Measurements from ENCODE around the gene SLC4A7. TPM values are rescaled to one million over a fixed set of nuclear protein-coding genes. Genes with fewer than 3 reads are reported as not detected.

The SLC4A7 gene
- total and polyA plus RNA-seq, 9 of the 15 experiments (the other 6 are each of a cell fraction or from before 2014, with no cell fraction given) = 1.7 to 13.6 (median 8.0) TPM

- TF ChIP-seq, protein P1, sequence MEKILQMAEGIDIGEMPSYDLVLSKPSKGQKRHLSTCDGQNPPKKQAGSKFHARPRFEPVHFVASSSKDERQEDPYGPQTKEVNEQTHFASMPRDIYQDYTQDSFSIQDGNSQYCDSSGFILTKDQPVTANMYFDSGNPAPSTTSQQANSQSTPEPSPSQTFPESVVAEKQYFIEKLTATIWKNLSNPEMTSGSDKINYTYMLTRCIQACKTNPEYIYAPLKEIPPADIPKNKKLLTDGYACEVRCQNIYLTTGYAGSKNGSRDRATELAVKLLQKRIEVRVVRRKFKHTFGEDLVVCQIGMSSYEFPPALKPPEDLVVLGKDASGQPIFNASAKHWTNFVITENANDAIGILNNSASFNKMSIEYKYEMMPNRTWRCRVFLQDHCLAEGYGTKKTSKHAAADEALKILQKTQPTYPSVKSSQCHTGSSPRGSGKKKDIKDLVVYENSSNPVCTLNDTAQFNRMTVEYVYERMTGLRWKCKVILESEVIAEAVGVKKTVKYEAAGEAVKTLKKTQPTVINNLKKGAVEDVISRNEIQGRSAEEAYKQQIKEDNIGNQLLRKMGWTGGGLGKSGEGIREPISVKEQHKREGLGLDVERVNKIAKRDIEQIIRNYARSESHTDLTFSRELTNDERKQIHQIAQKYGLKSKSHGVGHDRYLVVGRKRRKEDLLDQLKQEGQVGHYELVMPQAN (IDR thresholded peaks at IDR 0.05; ENCODE audit: borderline replicate concordance) = no peak
- TF ChIP-seq HSF4 (CRISPR knock-in tag; IDR thresholded peaks at IDR 0.05; ENCODE audit: borderline replicate concordance) = no peak
- TF ChIP-seq RB1 (IDR thresholded peaks at IDR 0.05; ENCODE audit: low read depth) = no peak
- peak; percentile 23; the same call in 1 of the 2 replicates for TF ChIP-seq MAFK (IDR thresholded peaks at IDR 0.05; ENCODE audit: low read length)
- no peak for TF ChIP-seq TAF1 (IDR thresholded peaks at IDR 0.05; ENCODE audit: control insufficient read depth, extremely low read depth, insufficient read depth, low read length, severe bottlenecking)
- TF ChIP-seq DIDO1 (tag; IDR thresholded peaks at IDR 0.05; ENCODE audit: low read depth) = no peak
- TF ChIP-seq, protein P2, sequence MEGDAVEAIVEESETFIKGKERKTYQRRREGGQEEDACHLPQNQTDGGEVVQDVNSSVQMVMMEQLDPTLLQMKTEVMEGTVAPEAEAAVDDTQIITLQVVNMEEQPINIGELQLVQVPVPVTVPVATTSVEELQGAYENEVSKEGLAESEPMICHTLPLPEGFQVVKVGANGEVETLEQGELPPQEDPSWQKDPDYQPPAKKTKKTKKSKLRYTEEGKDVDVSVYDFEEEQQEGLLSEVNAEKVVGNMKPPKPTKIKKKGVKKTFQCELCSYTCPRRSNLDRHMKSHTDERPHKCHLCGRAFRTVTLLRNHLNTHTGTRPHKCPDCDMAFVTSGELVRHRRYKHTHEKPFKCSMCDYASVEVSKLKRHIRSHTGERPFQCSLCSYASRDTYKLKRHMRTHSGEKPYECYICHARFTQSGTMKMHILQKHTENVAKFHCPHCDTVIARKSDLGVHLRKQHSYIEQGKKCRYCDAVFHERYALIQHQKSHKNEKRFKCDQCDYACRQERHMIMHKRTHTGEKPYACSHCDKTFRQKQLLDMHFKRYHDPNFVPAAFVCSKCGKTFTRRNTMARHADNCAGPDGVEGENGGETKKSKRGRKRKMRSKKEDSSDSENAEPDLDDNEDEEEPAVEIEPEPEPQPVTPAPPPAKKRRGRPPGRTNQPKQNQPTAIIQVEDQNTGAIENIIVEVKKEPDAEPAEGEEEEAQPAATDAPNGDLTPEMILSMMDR (IDR thresholded peaks at IDR 0.05 in 2 of 3, conservative IDR thresholded peaks at IDR 0.05 in 1 of 3; ENCODE audit: insufficient read depth in 2 of 3, low read depth in 1 of 3, low read length in 3 of 3) = no peak
- no peak for TF ChIP-seq DNMT1 (IDR thresholded peaks at IDR 0.05)
- TF ChIP-seq ZNF77 (CRISPR knock-in tag; IDR thresholded peaks at IDR 0.05) = no peak
Measured at GRCh38 chr3:27429909-27430308, 54.3 kb downstream of the SLC4A7 start (continued).
